C4-2B (cell line): ENCODE measurements around the gene POLE4.

Source experiments
- ZFX ChIP-seq: fragments of 450-650 bp; IDR thresholded peaks from 2 replicates; pipeline ENCODE4 v1.6.1; 2017
- TF ChIP-seq, protein P1 (sequence below): fragments of 450-650 bp; conservative IDR thresholded peaks from 2 replicates; pipeline ENCODE4 v1.5.1; 2017; ENCODE audit warnings: mild to moderate bottlenecking

DNA sequence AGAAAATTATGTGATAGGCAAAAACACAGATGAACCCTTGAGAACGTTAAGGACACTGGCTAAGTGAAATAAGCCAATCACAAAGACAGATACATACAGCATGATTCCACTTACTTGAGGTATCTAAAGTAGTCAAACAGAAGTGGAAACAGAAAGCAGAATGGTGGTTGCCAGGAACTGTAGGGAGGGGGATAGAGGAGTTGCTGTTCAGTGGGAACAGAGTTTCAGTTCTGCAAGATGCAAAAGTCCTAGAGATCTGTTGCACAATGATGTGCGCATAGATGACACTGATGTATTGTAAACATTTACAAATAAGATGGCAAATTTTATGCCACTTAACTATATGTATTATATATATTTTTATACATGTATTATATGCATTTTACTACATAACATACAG is 59.7 kb downstream of the POLE4 start:
- TF ChIP-seq, protein P1, sequence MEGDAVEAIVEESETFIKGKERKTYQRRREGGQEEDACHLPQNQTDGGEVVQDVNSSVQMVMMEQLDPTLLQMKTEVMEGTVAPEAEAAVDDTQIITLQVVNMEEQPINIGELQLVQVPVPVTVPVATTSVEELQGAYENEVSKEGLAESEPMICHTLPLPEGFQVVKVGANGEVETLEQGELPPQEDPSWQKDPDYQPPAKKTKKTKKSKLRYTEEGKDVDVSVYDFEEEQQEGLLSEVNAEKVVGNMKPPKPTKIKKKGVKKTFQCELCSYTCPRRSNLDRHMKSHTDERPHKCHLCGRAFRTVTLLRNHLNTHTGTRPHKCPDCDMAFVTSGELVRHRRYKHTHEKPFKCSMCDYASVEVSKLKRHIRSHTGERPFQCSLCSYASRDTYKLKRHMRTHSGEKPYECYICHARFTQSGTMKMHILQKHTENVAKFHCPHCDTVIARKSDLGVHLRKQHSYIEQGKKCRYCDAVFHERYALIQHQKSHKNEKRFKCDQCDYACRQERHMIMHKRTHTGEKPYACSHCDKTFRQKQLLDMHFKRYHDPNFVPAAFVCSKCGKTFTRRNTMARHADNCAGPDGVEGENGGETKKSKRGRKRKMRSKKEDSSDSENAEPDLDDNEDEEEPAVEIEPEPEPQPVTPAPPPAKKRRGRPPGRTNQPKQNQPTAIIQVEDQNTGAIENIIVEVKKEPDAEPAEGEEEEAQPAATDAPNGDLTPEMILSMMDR: no peak
- no peak for TF ChIP-seq ZFX
